NOMO-1 (cell line): ENCODE data around the gene STAP2.
"Not testable (repeated sequence)": the region's sequence is repeated elsewhere in the genome, so short reads cannot be mapped to it uniquely, and the experiment has no call there.

Source experiments
- DNase-seq, 2 experiments: peaks; one replicate each; lab custom pipeline; 2025; ENCODE audit not compliant: unreplicated experiment in 2 of 2; lab: John Stamatoyannopoulos, UW

STAP2 gene

DNA sequence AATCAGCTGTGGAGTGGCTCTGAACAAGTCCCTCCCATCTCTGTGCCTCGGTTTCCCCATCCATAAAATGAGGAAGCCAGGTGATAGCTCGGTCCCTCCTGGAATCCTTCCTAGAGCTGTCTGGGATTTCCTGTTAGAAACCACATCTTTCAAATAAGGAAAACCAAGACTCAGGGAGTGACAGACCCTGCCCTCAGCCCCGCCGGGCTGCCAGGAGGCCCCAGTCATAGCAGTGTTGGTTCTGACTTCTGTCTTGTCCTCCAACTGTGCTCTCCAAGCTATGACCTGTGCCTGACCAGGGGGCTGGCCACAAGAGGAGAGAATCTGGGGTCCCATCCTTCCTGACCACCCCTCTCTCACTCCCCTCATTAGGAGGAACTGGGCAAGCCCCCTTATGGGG, 60.6 kb downstream of the STAP2 start:
- no peak for DNase-seq

GRCh38 chr19:4277191-4277696, 61.4 kb downstream of the STAP2 start:
- no peak for DNase-seq

DNA sequence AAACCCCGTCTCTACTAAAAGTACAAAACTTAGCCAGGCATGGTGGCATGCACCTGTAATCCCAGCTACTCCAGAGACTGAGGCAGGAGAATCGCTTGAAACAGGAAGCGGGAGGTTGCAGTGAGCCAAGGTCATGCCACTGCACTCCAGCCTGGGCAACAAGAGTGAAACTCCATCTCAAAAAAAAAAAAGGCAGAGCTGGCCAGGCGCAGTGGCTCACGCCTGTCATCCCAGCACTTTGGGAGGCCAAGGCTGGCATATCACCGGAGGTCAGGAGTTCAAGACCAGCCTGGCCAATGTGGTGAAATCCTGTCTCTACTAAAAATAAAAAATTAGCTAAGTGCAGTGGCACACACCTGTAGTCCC, 64.3 kb downstream of the STAP2 start:
- not testable (repeated sequence) for DNase-seq
